GM15510 (cell line): ENCODE results near the gene LLGL1.

Experiments
- POLR2A ChIP-seq: IDR thresholded peaks from 3 replicates; pipeline ENCODE4 v1.6.1; 2011; ENCODE audit warnings: borderline replicate concordance; ENCODE audit not compliant: insufficient read length; ENCODE audit errors: extremely low read depth

LLGL1 gene

GRCh38 chr17:18261146-18261515 lies 35.7 kb downstream of the LLGL1 start:
- no peak for TF ChIP-seq POLR2A

- no peak for TF ChIP-seq POLR2A
Observed at GRCh38 chr17:18261659-18262058, 36.2 kb downstream of the LLGL1 start.

- no peak for TF ChIP-seq POLR2A
Observed at GRCh38 chr17:18262111-18262510, 36.7 kb downstream of the LLGL1 start.

GRCh38 chr17:18262641-18263040 lies 37.2 kb downstream of the LLGL1 start:
- TF ChIP-seq POLR2A = no peak

GRCh38 chr17:18263885-18264682 lies 38.6 kb downstream of the LLGL1 start:
- TF ChIP-seq POLR2A = no peak

- no peak for TF ChIP-seq POLR2A
Observed at GRCh38 chr17:18267366-18267765, 41.9 kb downstream of the LLGL1 start.

GRCh38 chr17:18267927-18268711 lies 42.7 kb downstream of the LLGL1 start:
- no peak for TF ChIP-seq POLR2A

- no peak for TF ChIP-seq POLR2A
Observed at GRCh38 chr17:18270046-18270931, 44.9 kb downstream of the LLGL1 start.

GRCh38 chr17:18277076-18277475 lies 51.6 kb downstream of the LLGL1 start:
- no peak for TF ChIP-seq POLR2A

GRCh38 chr17:18278867-18279266 lies 53.4 kb downstream of the LLGL1 start:
- TF ChIP-seq POLR2A = no peak

GRCh38 chr17:18280249-18280648 lies 54.8 kb downstream of the LLGL1 start:
- TF ChIP-seq POLR2A = no peak

- no peak for TF ChIP-seq POLR2A
Observed at GRCh38 chr17:18280766-18281371, 55.4 kb downstream of the LLGL1 start.

GRCh38 chr17:18281788-18282187 lies 56.4 kb downstream of the LLGL1 start:
- no peak for TF ChIP-seq POLR2A

GRCh38 chr17:18285296-18285695 lies 59.9 kb downstream of the LLGL1 start:
- no peak for TF ChIP-seq POLR2A
